ENCODE measurements around the gene C1orf52. TPM values are rescaled to one million over a fixed set of nuclear protein-coding genes. Genes with fewer than 3 reads are reported as not detected.

The C1orf52 gene
- total and polyA plus RNA-seq, 9 of the 15 experiments (the other 6 are each of a cell fraction or from before 2014, with no cell fraction given): 17.0 to 38.5 (median 33.0) TPM

GRCh38 chr1:85279458-85280080 is 20.1 kb upstream of the C1orf52 start (continued):
- no peak for TF ChIP-seq TFE3 (CRISPR knock-in tag; IDR thresholded peaks at IDR 0.05)
- TF ChIP-seq, protein P1, sequence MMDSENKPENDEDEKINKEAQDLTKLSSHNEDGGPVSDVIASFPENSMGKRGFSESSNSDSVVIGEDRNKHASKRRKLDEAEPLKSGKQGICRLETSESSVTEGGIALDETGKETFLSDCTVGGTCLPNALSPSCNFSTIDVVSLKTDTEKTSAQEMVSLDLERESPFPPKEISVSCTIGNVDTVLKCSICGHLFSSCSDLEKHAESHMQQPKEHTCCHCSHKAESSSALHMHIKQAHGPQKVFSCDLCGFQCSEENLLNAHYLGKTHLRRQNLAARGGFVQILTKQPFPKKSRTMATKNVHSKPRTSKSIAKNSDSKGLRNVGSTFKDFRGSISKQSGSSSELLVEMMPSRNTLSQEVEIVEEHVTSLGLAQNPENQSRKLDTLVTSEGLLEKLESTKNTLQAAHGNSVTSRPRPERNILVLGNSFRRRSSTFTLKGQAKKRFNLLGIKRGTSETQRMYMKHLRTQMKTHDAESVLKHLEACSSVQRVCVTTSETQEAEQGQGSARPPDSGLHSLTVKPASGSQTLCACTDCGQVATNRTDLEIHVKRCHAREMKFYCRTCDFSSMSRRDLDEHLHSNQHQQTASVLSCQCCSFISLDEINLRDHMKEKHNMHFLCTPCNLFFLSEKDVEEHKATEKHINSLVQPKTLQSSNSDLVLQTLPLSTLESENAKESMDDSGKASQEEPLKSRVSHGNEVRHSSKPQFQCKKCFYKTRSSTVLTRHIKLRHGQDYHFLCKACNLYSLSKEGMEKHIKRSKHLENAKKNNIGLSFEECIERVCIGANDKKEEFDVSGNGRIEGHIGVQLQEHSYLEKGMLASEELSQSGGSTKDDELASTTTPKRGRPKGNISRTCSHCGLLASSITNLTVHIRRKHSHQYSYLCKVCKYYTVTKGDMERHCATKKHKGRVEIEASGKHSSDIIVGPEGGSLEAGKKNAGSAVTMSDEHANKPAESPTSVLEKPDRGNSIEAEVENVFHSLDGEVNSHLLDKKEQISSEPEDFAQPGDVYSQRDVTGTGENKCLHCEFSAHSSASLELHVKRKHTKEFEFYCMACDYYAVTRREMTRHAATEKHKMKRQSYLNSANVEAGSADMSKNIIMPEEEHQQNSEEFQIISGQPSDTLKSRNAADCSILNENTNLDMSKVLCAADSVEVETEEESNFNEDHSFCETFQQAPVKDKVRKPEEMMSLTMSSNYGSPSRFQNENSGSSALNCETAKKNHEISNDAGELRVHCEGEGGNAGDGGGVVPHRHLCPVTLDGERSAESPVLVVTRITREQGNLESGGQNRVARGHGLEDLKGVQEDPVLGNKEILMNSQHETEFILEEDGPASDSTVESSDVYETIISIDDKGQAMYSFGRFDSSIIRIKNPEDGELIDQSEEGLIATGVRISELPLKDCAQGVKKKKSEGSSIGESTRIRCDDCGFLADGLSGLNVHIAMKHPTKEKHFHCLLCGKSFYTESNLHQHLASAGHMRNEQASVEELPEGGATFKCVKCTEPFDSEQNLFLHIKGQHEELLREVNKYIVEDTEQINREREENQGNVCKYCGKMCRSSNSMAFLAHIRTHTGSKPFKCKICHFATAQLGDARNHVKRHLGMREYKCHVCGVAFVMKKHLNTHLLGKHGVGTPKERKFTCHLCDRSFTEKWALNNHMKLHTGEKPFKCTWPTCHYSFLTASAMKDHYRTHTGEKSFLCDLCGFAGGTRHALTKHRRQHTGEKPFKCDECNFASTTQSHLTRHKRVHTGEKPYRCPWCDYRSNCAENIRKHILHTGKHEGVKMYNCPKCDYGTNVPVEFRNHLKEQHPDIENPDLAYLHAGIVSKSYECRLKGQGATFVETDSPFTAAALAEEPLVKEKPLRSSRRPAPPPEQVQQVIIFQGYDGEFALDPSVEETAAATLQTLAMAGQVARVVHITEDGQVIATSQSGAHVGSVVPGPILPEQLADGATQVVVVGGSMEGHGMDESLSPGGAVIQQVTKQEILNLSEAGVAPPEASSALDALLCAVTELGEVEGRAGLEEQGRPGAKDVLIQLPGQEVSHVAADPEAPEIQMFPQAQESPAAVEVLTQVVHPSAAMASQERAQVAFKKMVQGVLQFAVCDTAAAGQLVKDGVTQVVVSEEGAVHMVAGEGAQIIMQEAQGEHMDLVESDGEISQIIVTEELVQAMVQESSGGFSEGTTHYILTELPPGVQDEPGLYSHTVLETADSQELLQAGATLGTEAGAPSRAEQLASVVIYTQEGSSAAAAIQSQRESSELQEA (IDR thresholded peaks at IDR 0.05; ENCODE audit: low read depth): no peak
- TF ChIP-seq CBFA2T3 (IDR thresholded peaks at IDR 0.05): no peak
- no peak for TF ChIP-seq RCOR1 (IDR thresholded peaks at IDR 0.05; ENCODE audit: borderline replicate concordance in 1 of 2, low read depth in 2 of 2, low read length in 2 of 2)
- no peak for TF ChIP-seq SIN3B (IDR thresholded peaks at IDR 0.05; ENCODE audit: low read depth)
- TF ChIP-seq PCBP1 (IDR thresholded peaks at IDR 0.05; ENCODE audit: low read depth, low read length, poor library complexity, severe bottlenecking): no peak
- no peak for TF ChIP-seq ZNF274 (IDR thresholded peaks at IDR 0.05; ENCODE audit: borderline replicate concordance, low read depth, low read length)
- no peak for TF ChIP-seq ZNF121 (CRISPR knock-in tag; conservative IDR thresholded peaks at IDR 0.05)
- TF ChIP-seq KLF6 (CRISPR knock-in tag; IDR thresholded peaks at IDR 0.05; ENCODE audit: borderline replicate concordance): peak; percentile 91
- peak in 1 of 2 experiments; percentile 87; a peak in 2 of 4 replicates for TF ChIP-seq TEAD1 (CRISPR knock-in tag; IDR thresholded peaks at IDR 0.05)
- TF ChIP-seq TAL1 (IDR thresholded peaks at IDR 0.05): no peak
- TF ChIP-seq, protein P2, sequence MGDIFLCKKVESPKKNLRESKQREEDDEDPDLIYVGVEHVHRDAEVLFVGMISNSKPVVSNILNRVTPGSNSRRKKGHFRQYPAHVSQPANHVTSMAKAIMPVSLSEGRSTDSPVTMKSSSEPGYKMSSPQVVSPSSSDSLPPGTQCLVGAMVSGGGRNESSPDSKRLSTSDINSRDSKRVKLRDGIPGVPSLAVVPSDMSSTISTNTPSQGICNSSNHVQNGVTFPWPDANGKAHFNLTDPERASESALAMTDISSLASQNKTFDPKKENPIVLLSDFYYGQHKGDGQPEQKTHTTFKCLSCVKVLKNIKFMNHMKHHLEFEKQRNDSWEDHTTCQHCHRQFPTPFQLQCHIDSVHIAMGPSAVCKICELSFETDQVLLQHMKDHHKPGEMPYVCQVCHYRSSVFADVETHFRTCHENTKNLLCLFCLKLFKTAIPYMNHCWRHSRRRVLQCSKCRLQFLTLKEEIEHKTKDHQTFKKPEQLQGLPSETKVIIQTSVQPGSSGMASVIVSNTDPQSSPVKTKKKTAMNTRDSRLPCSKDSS (IDR thresholded peaks at IDR 0.05; ENCODE audit: low read depth, partially characterized antibody): no peak
- TF ChIP-seq MCM5 (IDR thresholded peaks at IDR 0.05; ENCODE audit: low read depth): no peak
- no peak for TF ChIP-seq MTA2 (IDR thresholded peaks at IDR 0.05; ENCODE audit: low read depth)
- peak; percentile 93 for TF ChIP-seq SMAD4 (CRISPR knock-in tag; conservative IDR thresholded peaks at IDR 0.05)
- TF ChIP-seq ZNF134 (CRISPR knock-in tag; conservative IDR thresholded peaks at IDR 0.05): peak; percentile 35; the same call in 1 of the 2 replicates
- TF ChIP-seq KDM4B (IDR thresholded peaks at IDR 0.05; ENCODE audit: borderline replicate concordance in 2 of 2, low read depth in 1 of 2): no peak
